BJ (cell line): ENCODE results near the gene CACNA1A. TPM values are rescaled to one million over a fixed set of nuclear protein-coding genes. Genes with fewer than 3 reads are reported as not detected.
A peak's percentile ranks its signal among the peaks of the same experiment; 100 is the strongest.

Experiments
- CTCF ChIA-PET: fragments of 350-600 bp; formaldehyde crosslinking; extraction: SDS; loops from one replicate; lab custom pipeline; 2021; ENCODE audit warnings: antibody characterized with exemption, inconsistent platforms; lab: Yijun Ruan, JAX
- POLR2A ChIA-PET: fragments of 300-600 bp; sonication (Branson Sonifier 250); formaldehyde crosslinking; extraction: SDS; loops from one replicate; lab custom pipeline; 2021; ENCODE audit warnings: antibody characterized with exemption; lab: Charles Lee
- DNase-seq: peaks from one replicate; pipeline ENCODE4 v3.0.0-alpha.2; 2011; ENCODE audit warnings: low read depth
- H3K27me3 ChIP-seq: 2 replicates; pipeline ENCODE4 v1.6.0; 2011; ENCODE audit warnings: low read length; ENCODE audit not compliant: control insufficient read depth, insufficient read depth
- H3K36me3 ChIP-seq: 2 replicates; pipeline ENCODE4 v1.5.1; 2011; ENCODE audit warnings: low read length; ENCODE audit not compliant: control insufficient read depth, insufficient read depth
- H3K4me3 ChIP-seq: 2 replicates; pipeline ENCODE4 v1.5.1; 2011; ENCODE audit warnings: low read depth, mild to moderate bottlenecking, control low read depth, low read length
- CTCF ChIP-seq: IDR thresholded peaks from 2 replicates; pipeline ENCODE4 v1.5.1; 2011; ENCODE audit warnings: low read depth, mild to moderate bottlenecking, control low read depth, inconsistent platforms, low read length, moderate library complexity; ENCODE audit not compliant: insufficient read depth
- polyA plus RNA-seq: library from polyadenylated mRNA; depleted of rRNA; stranded (reverse); fragments of >200 nt; gene quantifications from 2 replicates; pipeline ENCODE4 v1.2.3, GENCODE V29; 2011

CACNA1A gene
- polyA plus RNA-seq, 1 experiment = 2.9 TPM

GRCh38 chr19:13441810-13442512, 64.3 kb downstream of the CACNA1A start:
- Histone ChIP-seq H3K4me3 (no peak overlapping the region), H3K27me3 (no peaks in the 10 kb centered on the region), H3K36me3 (no peaks in the 10 kb centered on the region)
- ChIA-PET CTCF (interaction anchor here (0.7 to 1.6 kb wide), 4 partner anchors 11 to 477 kb away, joined by 3 to 6 read pairs (median 4); no protein-coding TSS in a partner anchor), POLR2A (no interaction called here)
- TF ChIP-seq CTCF = no peak
- DNase-seq = no peak

DNA sequence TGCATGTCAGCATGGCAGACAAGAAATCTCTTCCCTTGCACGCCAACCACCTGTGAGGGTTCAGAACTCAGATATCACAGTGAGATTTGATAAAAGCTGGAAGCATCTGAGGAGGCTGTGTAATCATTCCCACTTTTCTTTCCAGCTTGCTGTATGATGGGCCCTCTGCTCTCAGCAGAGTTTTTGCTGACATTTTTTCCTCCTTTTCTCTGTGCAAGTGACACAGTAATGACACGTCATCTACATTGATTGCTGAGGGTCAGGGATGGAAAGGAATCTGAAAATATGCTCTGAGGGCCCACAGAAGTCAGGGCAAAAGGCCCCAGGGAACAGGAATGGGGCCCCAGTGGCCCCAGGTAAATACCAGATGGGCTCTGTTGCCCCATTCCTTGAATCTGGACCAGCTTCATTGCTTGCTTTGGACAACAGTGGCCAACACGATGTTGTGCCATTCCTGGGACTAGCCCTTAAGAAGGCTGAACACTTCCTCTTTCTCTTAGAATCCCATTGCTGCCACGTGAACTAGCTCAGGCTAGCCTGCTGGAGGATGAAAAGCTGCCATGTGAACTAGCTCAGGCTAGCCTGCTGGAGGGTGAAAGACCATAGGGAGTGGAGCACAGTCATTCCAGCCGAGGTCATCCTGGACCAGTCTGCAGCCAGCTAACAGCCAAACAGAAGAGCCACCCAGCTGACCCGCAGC, 68.2 kb downstream of the CACNA1A start:
- ChIA-PET CTCF (interaction anchor here (0.5 to 2.0 kb wide), 3 partner anchors 9 to 460 kb away, joined by 3 to 9 read pairs (median 4); no protein-coding TSS in a partner anchor), POLR2A (no interaction called here)
- no peak for DNase-seq
- Histone ChIP-seq H3K36me3 (no peaks in the 10 kb centered on the region), H3K4me3 (no peak overlapping the region), H3K27me3 (no peaks in the 10 kb centered on the region)
- TF ChIP-seq CTCF = no peak

GRCh38 chr19:13436352-13436751, 69.9 kb downstream of the CACNA1A start:
- Histone ChIP-seq H3K36me3 (no peaks in the 10 kb centered on the region), H3K4me3 (no peak overlapping the region), H3K27me3 (no peaks in the 10 kb centered on the region)
- CTCF ChIA-PET = interaction anchor here (1.1 kb wide), 1 partner anchor 158 kb away, joined by 3 read pairs; no protein-coding TSS in a partner anchor
- DNase-seq = no peak
- TF ChIP-seq CTCF = no peak
- POLR2A ChIA-PET = no interaction called here

GRCh38 chr19:13430790-13431582, 75.3 kb downstream of the CACNA1A start:
- no peaks in the 10 kb centered on the region for H3K27me3 ChIP-seq
- no peak overlapping the region for H3K4me3 ChIP-seq
- peak; percentile 94 for TF ChIP-seq CTCF
- H3K36me3 ChIP-seq = no peaks in the 10 kb centered on the region
- DNase-seq = no peak
- POLR2A ChIA-PET = no interaction called here
- CTCF ChIA-PET = interaction anchor here (0.7 to 2.8 kb wide), 18 partner anchors 8 to 295 kb away, joined by 3 to 12 read pairs (median 3); no protein-coding TSS in a partner anchor

DNA sequence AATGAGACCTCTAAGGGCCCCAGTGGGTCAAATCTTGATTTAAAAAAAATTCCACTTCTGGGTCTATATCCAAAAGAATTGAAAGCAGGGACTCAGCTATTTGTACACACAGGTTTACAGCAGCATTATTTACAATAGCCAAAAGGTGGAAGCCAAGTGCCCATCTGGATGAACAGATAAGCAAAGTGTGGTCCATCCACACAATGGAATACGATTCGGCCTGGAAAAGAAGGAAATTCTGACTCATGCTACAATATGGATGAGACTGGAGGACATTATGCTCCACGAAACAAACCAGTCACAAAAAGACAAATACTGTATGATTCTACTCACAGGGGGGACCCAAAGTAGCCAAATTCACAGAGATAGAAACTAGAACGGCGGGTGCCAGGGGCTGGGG, 76.7 kb downstream of the CACNA1A start:
- no peak for TF ChIP-seq CTCF
- Histone ChIP-seq H3K27me3 (no peaks in the 10 kb centered on the region), H3K36me3 (no peaks in the 10 kb centered on the region), H3K4me3 (no peak overlapping the region)
- POLR2A ChIA-PET = no interaction called here
- DNase-seq = no peak
- CTCF ChIA-PET = interaction anchor here (1.0 to 4.3 kb wide), 13 partner anchors 9 to 452 kb away, joined by 3 to 21 read pairs (median 3); no protein-coding TSS in a partner anchor
